K562 (cell line): ENCODE data around the gene HLA-DMB. TPM values are rescaled to one million over a fixed set of nuclear protein-coding genes. Genes with fewer than 3 reads are reported as not detected.

ENCODE experiments used
- ASH1L ChIP-seq: fragments of 450-650 bp; IDR thresholded peaks from 2 replicates; pipeline ENCODE4 v1.6.1; 2018; ENCODE audit warnings: borderline replicate concordance, mild to moderate bottlenecking, low read depth; ENCODE audit not compliant: partially characterized antibody
- BMI1 ChIP-seq: fragments of 150-350 bp; IDR thresholded peaks from 2 replicates; pipeline ENCODE4 v1.6.1; 2014; ENCODE audit warnings: low read length
- CBX2 ChIP-seq: fragments of 200-600 bp; sonication (generic); IDR thresholded peaks from one replicate; pipeline ENCODE4 v1.6.1; 2012; ENCODE audit warnings: mild to moderate bottlenecking, low read length, inconsistent platforms; ENCODE audit not compliant: insufficient read depth, poor library complexity, severe bottlenecking
- CBX8 ChIP-seq: fragments of 200-600 bp; sonication (generic); IDR thresholded peaks from 2 replicates; pipeline ENCODE4 v1.6.1; 2012; ENCODE audit warnings: borderline replicate concordance, mixed run types, low read depth, mild to moderate bottlenecking, moderate library complexity, mixed read lengths, low read length, control low read depth, inconsistent platforms; ENCODE audit not compliant: poor library complexity, severe bottlenecking; ENCODE audit errors: extremely low read depth
- CTBP1 ChIP-seq: fragments of 450-650 bp; IDR thresholded peaks from 2 replicates; pipeline ENCODE4 v1.6.1; 2016; ENCODE audit warnings: borderline replicate concordance
- CXXC5 ChIP-seq: fragments of 250-450 bp; sonication (Bioruptor Pico); IDR thresholded peaks from 2 replicates; pipeline ENCODE4 v1.8.0; 2022; ENCODE audit warnings: inconsistent platforms, mild to moderate bottlenecking, moderate library complexity
- HOXB6 ChIP-seq: fragments of 250-450 bp; sonication (Bioruptor Pico); IDR thresholded peaks from 2 replicates; pipeline ENCODE4 v1.5.1; 2022; ENCODE audit warnings: mild to moderate bottlenecking, borderline replicate concordance
- MIER1 ChIP-seq: fragments of 450-650 bp; IDR thresholded peaks from 2 replicates; pipeline ENCODE4 v1.6.1; 2016; ENCODE audit warnings: antibody characterized with exemption, mild to moderate bottlenecking, low read depth
- MTF1 ChIP-seq: fragments of 250-450 bp; sonication (Bioruptor Pico); IDR thresholded peaks from 2 replicates; pipeline ENCODE4 v1.9.0; 2021; ENCODE audit warnings: moderate library complexity, mild to moderate bottlenecking, inconsistent platforms, borderline replicate concordance
- MYC ChIP-seq, 2 experiments: fragments of 250-450 bp in 1 of 2; sonication (Bioruptor Pico) in 1 of 2; IDR thresholded peaks; 2 replicates each; pipeline versions ENCODE4 v1.5.1 to v1.6.1; 2012 to 2021; ENCODE audit warnings: low read depth in 2 of 2, borderline replicate concordance in 1 of 2, improper control_type of control experiment in 1 of 2, low read length in 1 of 2, mild to moderate bottlenecking in 1 of 2, moderate library complexity in 1 of 2
- SMARCE1 ChIP-seq: fragments of 450-650 bp; IDR thresholded peaks from 2 replicates; pipeline ENCODE4 v1.7.1; 2016; ENCODE audit warnings: mild to moderate bottlenecking
- SOX6 ChIP-seq: fragments of 450-650 bp; IDR thresholded peaks from 2 replicates; pipeline ENCODE4 v1.6.1; 2014; ENCODE audit warnings: mild to moderate bottlenecking
- SRSF9 ChIP-seq: fragments of 200-400 bp; formaldehyde crosslinking; IDR thresholded peaks from 2 replicates; pipeline ENCODE4 v1.6.1; 2017; ENCODE audit warnings: low read depth, low read length, borderline replicate concordance
- TAF1 ChIP-seq: IDR thresholded peaks from 2 replicates; pipeline ENCODE4 v1.6.1; 2011; ENCODE audit warnings: mild to moderate bottlenecking, low read length, moderate library complexity; ENCODE audit not compliant: insufficient read depth, control insufficient read depth, severe bottlenecking; ENCODE audit errors: extremely low read depth
- ZNF408 ChIP-seq: fragments of 250-450 bp; sonication (Bioruptor Pico); IDR thresholded peaks from 2 replicates; pipeline ENCODE4 v1.4.0; 2020; ENCODE audit warnings: low read depth, mild to moderate bottlenecking, moderate library complexity
- polyA plus RNA-seq, 8 experiments: library from polyadenylated mRNA; depleted of rRNA in 4 of 8; stranded (reverse) in 5 of 8; unstranded in 3 of 8; fragments of >200 nt; fragmentation: Nextera tagmentation in 2 of 8; fragmentation: Illumina TruSeq in 1 of 8; extraction: Ambion mirVana in 2 of 8; extraction: Trizol in 1 of 8; gene quantifications; 2 replicates each; pipeline versions ENCODE4 v1.2.1 to v1.2.3, GENCODE V29; 2011 to 2014; ENCODE audit warnings: inconsistent platforms in 1 of 8, missing spikeins in 1 of 8
- total RNA-seq, 7 experiments: library from RNA; depleted of rRNA in 6 of 7; stranded (reverse); fragments of >200 nt in 6 of 7; fragmentation: Illumina TruSeq in 2 of 7; extraction: Trizol in 2 of 7; gene quantifications; 2 replicates each; pipeline versions ENCODE4 v1.2.1 to v1.2.3, GENCODE V29; 2011 to 2021; ENCODE audit warnings: low replicate concordance in 1 of 7
- TF ChIP-seq, protein P1 (sequence below): fragments of 450-650 bp; formaldehyde crosslinking; conservative IDR thresholded peaks from 2 replicates; pipeline ENCODE4 v1.4.0; 2022; ENCODE audit warnings: mild to moderate bottlenecking, missing genetic modification characterization
- TF ChIP-seq, protein P2 (sequence below): IDR thresholded peaks from 2 replicates; pipeline ENCODE4 v1.6.1; 2014; ENCODE audit warnings: antibody characterized with exemption
- TF ChIP-seq, protein P3 (sequence below): fragments of 200-800 bp; sonication (Bioruptor generic); IDR thresholded peaks from 2 replicates; pipeline ENCODE4 v1.6.1; 2016; ENCODE audit warnings: missing genetic modification characterization, missing compliant biosample characterization

The HLA-DMB gene
- total and polyA plus RNA-seq, 9 of the 15 experiments (the other 6 are each of a cell fraction or from before 2014, with no cell fraction given): 0.38 TPM; not detected in 8

DNA sequence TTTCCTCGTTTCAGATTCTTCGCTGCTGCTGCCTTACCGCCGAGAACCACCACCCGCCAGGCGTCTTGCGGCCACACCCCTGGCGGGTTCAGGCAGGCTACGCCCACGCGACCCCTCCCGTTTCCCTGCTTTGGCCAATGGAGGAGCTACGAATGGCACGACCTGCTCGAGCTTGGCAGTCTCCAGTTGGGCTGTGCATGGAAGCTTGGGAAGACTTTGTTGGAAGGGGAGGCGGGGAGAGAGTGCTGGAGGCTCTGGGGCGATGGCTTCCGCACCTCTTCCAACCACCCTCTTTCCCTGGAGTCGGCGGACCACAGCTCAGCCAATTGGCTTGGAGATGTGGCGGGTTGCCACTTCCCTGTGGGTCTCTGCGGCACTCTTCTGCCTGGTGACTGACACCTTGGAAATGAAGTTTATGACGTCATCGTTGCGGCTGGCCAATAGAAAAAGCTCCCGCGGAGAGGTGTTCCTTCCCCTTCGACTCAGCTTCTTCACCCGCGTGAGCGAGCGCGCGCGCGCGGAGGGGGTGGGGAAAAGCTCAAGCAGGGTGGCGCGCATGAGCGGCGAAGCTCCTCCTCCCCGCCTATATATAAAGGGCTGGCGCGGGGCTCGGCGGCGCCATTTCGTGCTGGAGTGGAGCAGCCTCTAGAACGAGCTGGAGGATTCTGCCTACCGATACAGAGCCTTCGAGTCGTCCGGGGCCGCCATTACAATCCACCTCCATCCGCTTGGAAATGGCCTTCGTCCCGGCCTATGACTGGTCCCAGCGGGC is 30.9 kb upstream of the HLA-DMB start (continued):
- TF ChIP-seq MTF1 (CRISPR knock-in tag): no peak
- TF ChIP-seq ZNF408 (CRISPR knock-in tag): no peak; the same call in 1 of the 2 replicates
- TF ChIP-seq ASH1L: peak; percentile 43
- no peak; the same call in 1 of the 2 replicates for TF ChIP-seq HOXB6 (CRISPR knock-in tag)
- TF ChIP-seq MIER1: no peak
- 0 out of 2 replicates have a peak, but pooled peaks have one; percentile 42 for TF ChIP-seq SOX6
- no peak for TF ChIP-seq BMI1
- TF ChIP-seq, protein P1, sequence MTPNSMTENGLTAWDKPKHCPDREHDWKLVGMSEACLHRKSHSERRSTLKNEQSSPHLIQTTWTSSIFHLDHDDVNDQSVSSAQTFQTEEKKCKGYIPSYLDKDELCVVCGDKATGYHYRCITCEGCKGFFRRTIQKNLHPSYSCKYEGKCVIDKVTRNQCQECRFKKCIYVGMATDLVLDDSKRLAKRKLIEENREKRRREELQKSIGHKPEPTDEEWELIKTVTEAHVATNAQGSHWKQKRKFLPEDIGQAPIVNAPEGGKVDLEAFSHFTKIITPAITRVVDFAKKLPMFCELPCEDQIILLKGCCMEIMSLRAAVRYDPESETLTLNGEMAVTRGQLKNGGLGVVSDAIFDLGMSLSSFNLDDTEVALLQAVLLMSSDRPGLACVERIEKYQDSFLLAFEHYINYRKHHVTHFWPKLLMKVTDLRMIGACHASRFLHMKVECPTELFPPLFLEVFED (CRISPR knock-in tag): 0 out of 2 replicates have a peak, but pooled peaks have one; percentile 11
- TF ChIP-seq CXXC5 (CRISPR knock-in tag): peak; percentile 73
- peak; percentile 99 for TF ChIP-seq TAF1
- TF ChIP-seq CBX2: no peak
- peak; percentile 87 for TF ChIP-seq CTBP1
- TF ChIP-seq, protein P2, sequence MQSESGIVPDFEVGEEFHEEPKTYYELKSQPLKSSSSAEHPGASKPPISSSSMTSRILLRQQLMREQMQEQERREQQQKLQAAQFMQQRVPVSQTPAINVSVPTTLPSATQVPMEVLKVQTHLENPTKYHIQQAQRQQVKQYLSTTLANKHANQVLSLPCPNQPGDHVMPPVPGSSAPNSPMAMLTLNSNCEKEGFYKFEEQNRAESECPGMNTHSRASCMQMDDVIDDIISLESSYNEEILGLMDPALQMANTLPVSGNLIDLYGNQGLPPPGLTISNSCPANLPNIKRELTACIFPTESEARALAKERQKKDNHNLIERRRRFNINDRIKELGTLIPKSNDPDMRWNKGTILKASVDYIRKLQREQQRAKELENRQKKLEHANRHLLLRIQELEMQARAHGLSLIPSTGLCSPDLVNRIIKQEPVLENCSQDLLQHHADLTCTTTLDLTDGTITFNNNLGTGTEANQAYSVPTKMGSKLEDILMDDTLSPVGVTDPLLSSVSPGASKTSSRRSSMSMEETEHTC: peak; percentile 25; the same call in 1 of the 2 replicates
- TF ChIP-seq SMARCE1: peak; percentile 59; the same call in 1 of the 2 replicates
- no peak for TF ChIP-seq SRSF9
- TF ChIP-seq CBX8: no peak
- TF ChIP-seq MYC (IDR thresholded peaks at IDR 0.05; ENCODE audit: low read depth, low read length): peak; percentile 90
- TF ChIP-seq MYC (CRISPR knock-in tag; IDR thresholded peaks at IDR 0.05; ENCODE audit: borderline replicate concordance, low read depth): peak; percentile 78; the same call in 1 of the 2 replicates
- TF ChIP-seq, protein P3, sequence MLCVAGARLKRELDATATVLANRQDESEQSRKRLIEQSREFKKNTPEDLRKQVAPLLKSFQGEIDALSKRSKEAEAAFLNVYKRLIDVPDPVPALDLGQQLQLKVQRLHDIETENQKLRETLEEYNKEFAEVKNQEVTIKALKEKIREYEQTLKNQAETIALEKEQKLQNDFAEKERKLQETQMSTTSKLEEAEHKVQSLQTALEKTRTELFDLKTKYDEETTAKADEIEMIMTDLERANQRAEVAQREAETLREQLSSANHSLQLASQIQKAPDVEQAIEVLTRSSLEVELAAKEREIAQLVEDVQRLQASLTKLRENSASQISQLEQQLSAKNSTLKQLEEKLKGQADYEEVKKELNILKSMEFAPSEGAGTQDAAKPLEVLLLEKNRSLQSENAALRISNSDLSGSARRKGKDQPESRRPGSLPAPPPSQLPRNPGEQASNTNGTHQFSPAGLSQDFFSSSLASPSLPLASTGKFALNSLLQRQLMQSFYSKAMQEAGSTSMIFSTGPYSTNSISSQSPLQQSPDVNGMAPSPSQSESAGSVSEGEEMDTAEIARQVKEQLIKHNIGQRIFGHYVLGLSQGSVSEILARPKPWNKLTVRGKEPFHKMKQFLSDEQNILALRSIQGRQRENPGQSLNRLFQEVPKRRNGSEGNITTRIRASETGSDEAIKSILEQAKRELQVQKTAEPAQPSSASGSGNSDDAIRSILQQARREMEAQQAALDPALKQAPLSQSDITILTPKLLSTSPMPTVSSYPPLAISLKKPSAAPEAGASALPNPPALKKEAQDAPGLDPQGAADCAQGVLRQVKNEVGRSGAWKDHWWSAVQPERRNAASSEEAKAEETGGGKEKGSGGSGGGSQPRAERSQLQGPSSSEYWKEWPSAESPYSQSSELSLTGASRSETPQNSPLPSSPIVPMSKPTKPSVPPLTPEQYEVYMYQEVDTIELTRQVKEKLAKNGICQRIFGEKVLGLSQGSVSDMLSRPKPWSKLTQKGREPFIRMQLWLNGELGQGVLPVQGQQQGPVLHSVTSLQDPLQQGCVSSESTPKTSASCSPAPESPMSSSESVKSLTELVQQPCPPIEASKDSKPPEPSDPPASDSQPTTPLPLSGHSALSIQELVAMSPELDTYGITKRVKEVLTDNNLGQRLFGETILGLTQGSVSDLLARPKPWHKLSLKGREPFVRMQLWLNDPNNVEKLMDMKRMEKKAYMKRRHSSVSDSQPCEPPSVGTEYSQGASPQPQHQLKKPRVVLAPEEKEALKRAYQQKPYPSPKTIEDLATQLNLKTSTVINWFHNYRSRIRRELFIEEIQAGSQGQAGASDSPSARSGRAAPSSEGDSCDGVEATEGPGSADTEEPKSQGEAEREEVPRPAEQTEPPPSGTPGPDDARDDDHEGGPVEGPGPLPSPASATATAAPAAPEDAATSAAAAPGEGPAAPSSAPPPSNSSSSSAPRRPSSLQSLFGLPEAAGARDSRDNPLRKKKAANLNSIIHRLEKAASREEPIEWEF (CRISPR knock-in tag): no peak
